CD14-positive monocyte (primary cell): ENCODE data around the gene UPB1. TPM values are rescaled to one million over a fixed set of nuclear protein-coding genes. Genes with fewer than 3 reads are reported as not detected.

Experiments
- DNase-seq, 3 donors: peaks; one replicate each; pipeline ENCODE4 v3.0.0-alpha.2; 2011 to 2022
- H2AFZ ChIP-seq: 2 replicates; pipeline ENCODE4 v1.6.0; 2012; ENCODE audit warnings: mild to moderate bottlenecking, low read depth, low read length, inconsistent platforms; ENCODE audit not compliant: insufficient read depth, poor library complexity, severe bottlenecking
- H3K27ac ChIP-seq, 2 donors: 1 replicate in 1 of 2; 2 replicates in 1 of 2; pipeline ENCODE4 v1.5.1; 2012 to 2013; ENCODE audit warnings: low read length in 2 of 2, control low read depth in 1 of 2, inconsistent platforms in 1 of 2, low read depth in 1 of 2, mild to moderate bottlenecking in 1 of 2
- H3K27me3 ChIP-seq, 2 donors: one replicate each; pipeline versions ENCODE4 v1.6.0 to v1.6.1; 2011 to 2013; ENCODE audit warnings: low read length in 2 of 2; ENCODE audit not compliant: control insufficient read depth in 2 of 2, insufficient read depth in 2 of 2
- H3K36me3 ChIP-seq, 2 donors: replicated peaks in 1 of 2; 1 replicate in 1 of 2; 2 replicates in 1 of 2; pipeline versions ENCODE4 v1.5.1 to v1.6.1; 2012 to 2013; ENCODE audit warnings: low read length in 2 of 2, control low read depth in 1 of 2, inconsistent platforms in 1 of 2, mild to moderate bottlenecking in 1 of 2; ENCODE audit not compliant: insufficient read depth in 2 of 2, control insufficient read depth in 1 of 2
- H3K4me1 ChIP-seq, 2 donors: 1 replicate in 1 of 2; 2 replicates in 1 of 2; pipeline versions ENCODE4 v1.5.1 to v1.6.1; 2012 to 2013; ENCODE audit warnings: low read length in 2 of 2, control low read depth in 1 of 2, inconsistent platforms in 1 of 2, mild to moderate bottlenecking in 1 of 2, moderate library complexity in 1 of 2; ENCODE audit not compliant: insufficient read depth in 2 of 2, control insufficient read depth in 1 of 2
- H3K4me2 ChIP-seq: replicated peaks from 2 replicates; pipeline ENCODE3; 2012; ENCODE audit warnings: low read length, moderate library complexity, mild to moderate bottlenecking; ENCODE audit not compliant: poor library complexity, severe bottlenecking; ENCODE audit errors: extremely low read depth
- H3K4me3 ChIP-seq, 3 experiments: fragments of 200-600 bp in 1 of 3; sonication (generic) in 1 of 3; replicated peaks in 1 of 3; 1 replicate in 2 of 3; 2 replicates in 1 of 3; pipeline ENCODE4 v1.5.1; 2011 to 2013; ENCODE audit warnings: low read length in 3 of 3, mild to moderate bottlenecking in 3 of 3, control low read depth in 2 of 3, low read depth in 2 of 3, inconsistent platforms in 1 of 3, moderate library complexity in 1 of 3
- H3K79me2 ChIP-seq: 2 replicates; pipeline ENCODE4 v1.6.0; 2012; ENCODE audit warnings: mild to moderate bottlenecking, control low read depth, inconsistent platforms, low read length, moderate library complexity; ENCODE audit not compliant: insufficient read depth
- H3K9ac ChIP-seq: 2 replicates; pipeline ENCODE4 v1.6.0; 2017; ENCODE audit warnings: low read length, mild to moderate bottlenecking; ENCODE audit not compliant: insufficient read depth, poor library complexity, severe bottlenecking
- H3K9me3 ChIP-seq, 2 donors: replicated peaks in 1 of 2; 1 replicate in 1 of 2; 2 replicates in 1 of 2; pipeline versions ENCODE4 v1.5.1 to v1.6.1; 2012 to 2013; ENCODE audit warnings: low read length in 2 of 2, control low read depth in 1 of 2; ENCODE audit not compliant: control insufficient read depth in 1 of 2, insufficient read depth in 1 of 2
- H4K20me1 ChIP-seq: 2 replicates; pipeline ENCODE4 v1.6.0; 2012; ENCODE audit warnings: mild to moderate bottlenecking, low read length, control low read depth, moderate library complexity; ENCODE audit not compliant: insufficient read depth
- H3K27ac Mint-ChIP-seq, 7 donors: one replicate each; pipeline ENCODE4 v1.8.0; 2020; ENCODE audit warnings: mild to moderate bottlenecking in 7 of 7, mixed read lengths in 7 of 7, moderate library complexity in 6 of 7, inconsistent platforms in 2 of 7
- H3K27me3 Mint-ChIP-seq, 3 donors: one replicate each; pipeline ENCODE4 v1.8.0; 2021 to 2022; ENCODE audit warnings: low read depth in 3 of 3, mild to moderate bottlenecking in 3 of 3, mixed read lengths in 3 of 3, moderate library complexity in 3 of 3, inconsistent platforms in 1 of 3
- H3K36me3 Mint-ChIP-seq, 2 donors: one replicate each; pipeline ENCODE4 v1.8.0; 2020; ENCODE audit warnings: mixed read lengths in 2 of 2, inconsistent platforms in 1 of 2, mild to moderate bottlenecking in 1 of 2
- H3K4me1 Mint-ChIP-seq: one replicate; pipeline ENCODE4 v1.8.0; 2020; ENCODE audit warnings: mild to moderate bottlenecking, mixed read lengths
- H3K4me3 Mint-ChIP-seq, 2 donors: one replicate each; pipeline ENCODE4 v1.8.0; 2020; ENCODE audit warnings: mild to moderate bottlenecking in 2 of 2, mixed read lengths in 2 of 2, moderate library complexity in 1 of 2
- H3K9me3 Mint-ChIP-seq, 7 donors: one replicate each; pipeline ENCODE4 v1.8.0; 2020 to 2022; ENCODE audit warnings: mixed read lengths in 7 of 7, mild to moderate bottlenecking in 6 of 7, moderate library complexity in 6 of 7, inconsistent platforms in 2 of 7
- WGBS: methylation state at CpG from one replicate; pipeline ENCODE4 v1.1.5; 2013; ENCODE audit warnings: missing lambda C conversion rate; ENCODE audit not compliant: insufficient coverage; 5-methylcytosine and 5-hydroxymethylcytosine counted together
- intact Hi-C, 2 donors: fragments of 100-400 bp; cut with micrococcal nuclease; formaldehyde crosslinking; loops; one replicate each; pipeline versions ENCODE4 v1.15.0 to v1.15.1; 2023
- polyA plus RNA-seq, 3 donors: library from polyadenylated mRNA; depleted of rRNA in 1 of 3; unstranded in 2 of 3; stranded (reverse) in 1 of 3; fragments of 300-500 nt in 2 of 3; fragments of >200 nt in 1 of 3; fragmentation: Illumina TruSeq in 2 of 3; gene quantifications; 1 replicate in 2 of 3; 2 replicates in 1 of 3; pipeline ENCODE4 v1.2.3, GENCODE V29; 2012 to 2021
- TF ChIP-seq, protein P1 (sequence below): fragments of 200-600 bp; IDR thresholded peaks from one replicate; pipeline ENCODE4 v1.8.0; 2022; ENCODE audit warnings: antibody characterized with exemption, mild to moderate bottlenecking

The UPB1 gene
- polyA plus RNA-seq, 3 donors, result 0.13 to 0.17 TPM; not detected in 1

- TF ChIP-seq, protein P1, sequence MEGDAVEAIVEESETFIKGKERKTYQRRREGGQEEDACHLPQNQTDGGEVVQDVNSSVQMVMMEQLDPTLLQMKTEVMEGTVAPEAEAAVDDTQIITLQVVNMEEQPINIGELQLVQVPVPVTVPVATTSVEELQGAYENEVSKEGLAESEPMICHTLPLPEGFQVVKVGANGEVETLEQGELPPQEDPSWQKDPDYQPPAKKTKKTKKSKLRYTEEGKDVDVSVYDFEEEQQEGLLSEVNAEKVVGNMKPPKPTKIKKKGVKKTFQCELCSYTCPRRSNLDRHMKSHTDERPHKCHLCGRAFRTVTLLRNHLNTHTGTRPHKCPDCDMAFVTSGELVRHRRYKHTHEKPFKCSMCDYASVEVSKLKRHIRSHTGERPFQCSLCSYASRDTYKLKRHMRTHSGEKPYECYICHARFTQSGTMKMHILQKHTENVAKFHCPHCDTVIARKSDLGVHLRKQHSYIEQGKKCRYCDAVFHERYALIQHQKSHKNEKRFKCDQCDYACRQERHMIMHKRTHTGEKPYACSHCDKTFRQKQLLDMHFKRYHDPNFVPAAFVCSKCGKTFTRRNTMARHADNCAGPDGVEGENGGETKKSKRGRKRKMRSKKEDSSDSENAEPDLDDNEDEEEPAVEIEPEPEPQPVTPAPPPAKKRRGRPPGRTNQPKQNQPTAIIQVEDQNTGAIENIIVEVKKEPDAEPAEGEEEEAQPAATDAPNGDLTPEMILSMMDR, result no peak
- H3K9me3 ChIP-seq, result no peaks in the 10 kb centered on the region
- H3K4me1 Mint-ChIP-seq, result peaks cover 78% of the 10 kb centered on the region
- 78% methylated on average over 1 of the region's 3 CpGs for WGBS
- H3K9me3 Mint-ChIP-seq, result peaks cover 0 to 3% (median 0%) of the 10 kb centered on the region in 7 donors
- no peak overlapping the region for H2AFZ ChIP-seq
- H3K36me3 ChIP-seq, result no peaks in the 10 kb centered on the region
- H3K4me1 ChIP-seq, result peaks cover 66 to 71% of the 10 kb centered on the region in 2 donors
- no peaks in the 10 kb centered on the region for H3K27me3 ChIP-seq
- no peaks in the 10 kb centered on the region for H4K20me1 ChIP-seq
- intact Hi-C loops, result no loop called here
- peaks cover 0 to 4% of the 10 kb centered on the region in 2 donors for H3K36me3 Mint-ChIP-seq
- no peaks in the 10 kb centered on the region for H3K79me2 ChIP-seq
- no peak overlapping the region for H3K27ac ChIP-seq
- H3K9ac ChIP-seq, result no peak overlapping the region
- H3K27ac Mint-ChIP-seq, result no peak overlapping the region
- no peak overlapping the region for H3K4me2 ChIP-seq
- DNase-seq, result no peak
- H3K4me3 Mint-ChIP-seq, result no peak overlapping the region
- no peak overlapping the region for H3K4me3 ChIP-seq
- peaks cover 0 to 5% (median 4%) of the 10 kb centered on the region in 3 donors for H3K27me3 Mint-ChIP-seq
These were observed 23.1 kb downstream of the UPB1 start for GRCh38 chr22:24518228-24518627.

DNA sequence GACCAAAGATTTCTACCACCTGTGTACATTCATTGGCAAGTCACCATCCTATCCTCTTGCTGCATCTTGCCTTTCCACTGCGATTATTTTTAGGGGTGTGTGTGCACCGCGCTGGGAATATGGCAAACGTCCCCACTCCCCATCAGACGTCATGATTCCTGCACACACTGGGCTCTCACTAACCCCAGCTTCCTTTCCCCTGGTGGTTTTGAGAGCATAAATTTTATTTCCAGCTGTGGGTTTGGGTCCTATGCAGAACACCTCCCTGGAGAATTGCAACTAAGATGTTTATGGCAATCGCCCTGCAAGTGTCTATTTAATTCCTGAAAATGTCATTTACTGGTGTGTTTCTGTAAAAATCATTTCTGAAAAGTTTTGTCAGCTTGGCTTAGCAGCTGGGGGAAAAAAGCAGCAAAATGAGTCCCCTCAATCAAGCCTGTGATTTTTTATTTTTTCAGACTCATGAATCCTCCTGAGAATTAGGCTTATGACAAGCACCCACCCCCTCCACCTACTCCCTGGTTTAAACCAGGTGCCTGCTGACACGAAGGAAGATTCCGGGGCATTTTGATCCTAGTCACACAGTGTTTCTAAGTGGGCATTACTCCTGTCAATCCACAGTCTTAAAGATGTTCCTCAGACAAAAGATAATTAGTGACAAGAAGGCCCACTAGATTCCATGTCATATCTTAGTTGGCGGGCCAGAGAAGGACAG lies 23.8 kb downstream of the UPB1 start:
- Mint-ChIP-seq H3K4me1 (peaks cover 71% of the 10 kb centered on the region), H3K27me3 (peaks cover 0 to 4% (median 3%) of the 10 kb centered on the region in 3 donors), H3K36me3 (peaks cover 0 to 2% of the 10 kb centered on the region in 2 donors), H3K27ac (peak overlapping the region in 1 of 7 donors; percentile 77), H3K4me3 (no peak overlapping the region), H3K9me3 (peaks cover 0 to 3% (median 0%) of the 10 kb centered on the region in 7 donors)
- intact Hi-C loops, result no loop called here
- Histone ChIP-seq H2AFZ (no peak overlapping the region), H3K9ac (no peak overlapping the region), H3K36me3 (no peaks in the 10 kb centered on the region), H3K27me3 (no peaks in the 10 kb centered on the region), H3K27ac (no peak overlapping the region), H3K9me3 (no peaks in the 10 kb centered on the region), H3K4me1 (peaks cover 59 to 64% of the 10 kb centered on the region in 2 donors), H3K79me2 (no peaks in the 10 kb centered on the region), H3K4me2 (no peak overlapping the region), H4K20me1 (no peaks in the 10 kb centered on the region), H3K4me3 (no peak overlapping the region)
- 49% methylated on average over 3 of the region's 9 CpGs for WGBS
- TF ChIP-seq, protein P1, result no peak
- DNase-seq, result no peak
